Fibroblast of mammary gland (primary cell): Measurements from ENCODE around the gene TMPRSS13.
"Not testable (repeated sequence)": the region's sequence is repeated elsewhere in the genome, so short reads cannot be mapped to it uniquely, and the experiment has no call there.

ENCODE experiments used
- DNase-seq: peaks from one replicate; pipeline ENCODE4 v3.0.0-alpha.2; 2010; ENCODE audit warnings: low read depth
- H3K4me3 ChIP-seq: 2 replicates; pipeline ENCODE4 v1.5.1; 2011; ENCODE audit warnings: low read depth, mild to moderate bottlenecking, low read length, moderate library complexity; ENCODE audit not compliant: control insufficient read depth
- CTCF ChIP-seq: conservative IDR thresholded peaks from 2 replicates; pipeline ENCODE4 v1.5.1; 2011; ENCODE audit warnings: low read depth, low read length, inconsistent platforms; ENCODE audit not compliant: control insufficient read depth, insufficient read depth

Gene TMPRSS13

GRCh38 chr11:117929142-117929915 is at the start of gene TMPRSS13:
TSS of gene TMPRSS13 (minus strand) at chr11:117929402. CDS start at chr11:117929307, 95 bp downstream.
- H3K4me3 ChIP-seq: no peak within 1 kb of the TSS
- no peak for TF ChIP-seq CTCF
- no peak for DNase-seq

- DNase-seq: no peak
- H3K4me3 ChIP-seq: no peak overlapping the region
- no peak for TF ChIP-seq CTCF
These were observed 49.8 kb upstream of the TMPRSS13 start for GRCh38 chr11:117978991-117979390.

DNA sequence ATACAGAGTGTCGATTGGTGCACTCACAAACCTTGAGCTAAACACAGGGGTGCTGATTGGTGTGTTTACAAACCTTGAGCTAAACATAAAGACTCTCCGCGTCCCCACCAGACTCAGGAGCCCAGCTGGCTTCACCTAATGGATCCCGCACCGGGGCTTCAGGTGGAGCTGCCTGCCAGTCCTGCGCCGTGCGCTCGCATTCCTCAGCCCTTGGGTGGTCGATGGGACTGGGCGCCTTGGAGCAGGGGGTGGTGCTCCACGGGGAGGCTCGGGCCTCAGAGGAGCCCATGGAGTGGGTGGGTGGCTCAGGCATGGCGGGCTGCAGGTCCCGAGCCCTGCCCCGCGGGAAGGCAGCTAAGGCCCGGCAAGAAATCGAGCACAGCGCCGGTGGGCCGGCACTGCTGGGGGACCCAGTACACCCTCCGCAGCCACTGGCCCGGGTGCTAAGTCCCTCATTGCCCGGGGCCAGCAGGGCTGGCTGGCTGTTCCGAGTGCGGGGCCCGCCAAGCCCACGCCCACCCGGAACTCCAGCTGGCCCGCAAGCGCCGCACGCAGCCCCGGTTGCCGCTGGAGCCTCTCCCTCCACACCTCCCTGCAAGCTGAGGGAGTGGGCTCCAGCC is 49.2 kb upstream of the TMPRSS13 start:
- not testable (repeated sequence) for H3K4me3 ChIP-seq, DNase-seq

DNA sequence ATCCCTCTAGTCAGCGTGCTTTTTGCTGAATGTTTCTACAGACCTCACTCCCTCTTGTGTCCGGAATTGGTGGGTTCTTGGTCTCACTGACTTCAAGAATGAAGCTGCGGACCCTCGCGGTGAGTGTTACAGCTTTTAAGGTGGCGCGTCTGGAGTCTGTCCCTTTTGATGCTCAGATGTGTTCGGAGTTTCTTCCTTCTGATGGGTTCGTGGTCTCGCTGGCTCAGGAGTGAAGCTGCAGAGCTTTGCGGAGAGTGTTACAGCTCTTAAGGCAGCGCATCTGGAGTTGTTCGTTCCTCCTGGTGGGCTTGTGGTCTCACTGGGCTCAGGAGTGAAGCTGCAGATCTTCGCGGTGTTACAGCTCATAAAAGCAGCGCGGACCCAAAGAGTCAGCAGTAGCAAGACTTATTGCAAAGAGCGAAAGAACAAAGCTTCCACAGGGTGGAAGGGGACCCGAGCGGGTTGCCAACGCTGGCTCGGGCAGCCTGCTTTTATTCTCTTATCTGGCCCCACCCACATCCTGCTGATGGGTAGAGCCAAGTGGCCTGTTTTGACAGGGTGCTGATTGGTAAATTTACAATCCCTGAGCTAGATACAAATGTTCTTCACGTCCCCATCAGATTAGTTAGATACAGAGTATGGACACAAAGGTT is 48.5 kb upstream of the TMPRSS13 start:
- not testable (repeated sequence) for H3K4me3 ChIP-seq, DNase-seq

- DNase-seq: no peak
- no peak for TF ChIP-seq CTCF
- H3K4me3 ChIP-seq: no peak overlapping the region
These were observed 47.8 kb upstream of the TMPRSS13 start for GRCh38 chr11:117977029-117977428.

- no peak overlapping the region for H3K4me3 ChIP-seq
These were observed 47.2 kb upstream of the TMPRSS13 start for GRCh38 chr11:117976445-117976844.

GRCh38 chr11:117973503-117973860 is 44.3 kb upstream of the TMPRSS13 start:
- no peak overlapping the region for H3K4me3 ChIP-seq
- no peak for DNase-seq
- no peak for TF ChIP-seq CTCF

More at GRCh38 chr11:117976445-117976844, 47.2 kb upstream of the TMPRSS13 start:
- TF ChIP-seq CTCF: no peak
- DNase-seq: no peak
